Measurements from ENCODE around the gene AHCYL2.
A peak's percentile ranks its signal among the peaks of the same experiment; 100 is the strongest.

Gene AHCYL2

DNA sequence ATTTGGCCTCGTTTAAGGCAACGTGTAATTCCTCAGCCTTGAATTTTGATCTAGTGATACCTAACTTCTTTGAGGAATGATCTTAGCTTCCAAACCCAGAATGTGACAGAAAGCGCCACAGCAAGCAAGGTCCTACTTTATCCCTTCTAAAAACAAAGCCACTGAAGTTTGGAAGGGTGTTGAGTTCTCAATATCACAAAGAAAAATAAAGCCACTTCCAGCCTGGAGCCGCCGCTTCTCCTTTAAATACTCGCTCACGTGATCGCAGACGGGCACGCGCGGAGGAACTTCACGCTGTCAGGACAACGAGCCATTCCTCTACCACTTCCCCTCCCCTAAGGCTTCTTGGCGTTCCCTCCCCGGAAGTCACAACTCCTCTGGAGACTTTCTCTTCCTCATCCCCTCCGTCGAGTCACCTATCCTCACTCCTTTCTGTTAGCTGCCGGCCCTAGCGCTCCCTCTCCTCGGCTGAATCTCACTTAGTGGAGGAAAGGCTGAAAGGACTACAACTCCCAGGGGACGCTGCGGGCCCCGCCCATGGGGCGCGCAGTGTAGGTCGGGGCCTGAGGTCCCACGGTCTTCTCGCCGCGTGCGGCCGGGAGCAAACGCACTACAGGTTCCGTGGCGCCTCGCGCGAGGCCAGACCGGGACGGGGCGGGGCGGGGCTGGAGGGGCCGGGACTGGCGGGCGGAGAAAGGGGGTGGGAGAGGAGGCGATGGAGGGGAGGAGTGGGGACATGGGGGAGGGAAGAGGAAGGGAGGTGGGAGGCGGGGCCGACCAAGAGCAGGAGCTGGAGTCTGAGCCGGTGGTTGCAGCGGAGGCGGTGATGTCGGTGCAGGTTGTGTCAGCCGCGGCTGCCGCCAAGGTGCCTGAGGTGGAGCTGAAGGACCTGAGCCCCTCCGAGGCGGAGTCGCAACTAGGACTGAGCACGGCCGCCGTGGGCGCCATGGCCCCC lies at the start of gene AHCYL2:
AHCYL2 (plus strand) TSS at position 780 of the 955 bp plus-strand sequence.
- peak; percentile 88 to 95 for DNase-seq

DNA sequence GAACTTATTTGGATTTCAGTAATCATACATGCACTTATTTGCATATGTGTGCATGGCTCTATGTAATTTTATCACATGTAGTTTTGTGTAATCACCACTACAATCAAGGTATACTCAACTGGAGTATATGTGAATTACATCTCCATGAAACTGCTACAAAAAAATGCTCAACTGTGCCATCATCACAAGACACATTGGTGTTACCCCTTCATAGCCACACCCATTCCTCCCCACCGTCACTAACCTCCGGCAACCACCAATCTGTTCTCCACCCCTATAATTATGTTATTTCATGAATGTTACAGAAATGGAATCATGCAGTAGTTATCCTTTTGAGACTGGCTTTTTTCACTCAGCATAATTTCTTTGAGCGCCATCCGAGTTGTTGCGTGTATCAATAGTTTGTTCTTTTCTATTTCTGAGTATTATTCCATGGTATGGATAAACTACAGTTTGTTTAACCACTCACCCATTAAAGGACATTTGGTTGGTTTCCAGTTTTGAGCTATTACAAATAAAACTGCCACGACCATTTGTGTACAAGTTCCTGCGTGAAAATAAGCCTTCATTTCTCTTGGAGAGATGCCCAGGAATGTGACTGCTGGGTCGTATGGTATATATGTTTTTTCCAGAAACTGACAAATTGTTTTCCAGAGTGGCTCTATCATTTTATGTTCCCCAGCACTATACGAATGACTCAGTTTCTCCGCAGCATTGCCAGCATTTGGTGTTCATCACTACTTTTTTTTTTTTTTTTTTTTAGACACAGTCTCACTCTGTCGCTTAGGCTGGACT lies 47.7 kb upstream of the AHCYL2 start:
- no peak for DNase-seq

DNA sequence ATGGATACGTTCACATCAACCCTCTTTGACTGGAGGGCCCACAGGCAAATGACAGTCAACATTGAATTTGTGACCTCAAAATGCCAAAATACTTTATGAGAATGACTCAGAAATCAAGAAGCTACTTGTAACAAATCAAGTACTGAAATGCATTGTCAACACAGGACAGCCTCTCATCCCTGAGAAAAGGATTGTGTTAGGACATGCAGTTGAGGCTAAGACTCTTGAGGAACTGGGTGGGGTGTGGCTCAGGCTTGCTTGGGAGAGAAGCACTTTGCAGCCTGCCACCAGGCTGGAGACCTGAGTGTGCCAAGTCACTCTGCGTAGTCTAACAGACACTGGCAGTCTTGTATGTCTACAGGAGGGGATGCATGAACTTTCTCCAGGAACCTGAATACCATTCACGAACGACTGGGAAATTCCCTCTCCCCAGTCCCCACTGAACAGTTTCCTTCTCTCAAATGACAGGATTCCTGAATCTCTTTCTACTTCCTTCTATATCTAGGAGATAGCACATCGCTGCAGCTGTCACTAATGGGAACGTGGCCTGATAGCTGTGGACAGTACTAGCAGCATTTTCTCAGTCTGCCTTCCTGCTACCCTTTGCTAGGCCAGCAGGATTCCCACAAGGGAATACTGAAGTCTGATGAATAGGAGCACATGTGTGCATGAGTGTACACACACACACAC lies 39.7 kb upstream of the AHCYL2 start:
- DNase-seq: no peak

DNA sequence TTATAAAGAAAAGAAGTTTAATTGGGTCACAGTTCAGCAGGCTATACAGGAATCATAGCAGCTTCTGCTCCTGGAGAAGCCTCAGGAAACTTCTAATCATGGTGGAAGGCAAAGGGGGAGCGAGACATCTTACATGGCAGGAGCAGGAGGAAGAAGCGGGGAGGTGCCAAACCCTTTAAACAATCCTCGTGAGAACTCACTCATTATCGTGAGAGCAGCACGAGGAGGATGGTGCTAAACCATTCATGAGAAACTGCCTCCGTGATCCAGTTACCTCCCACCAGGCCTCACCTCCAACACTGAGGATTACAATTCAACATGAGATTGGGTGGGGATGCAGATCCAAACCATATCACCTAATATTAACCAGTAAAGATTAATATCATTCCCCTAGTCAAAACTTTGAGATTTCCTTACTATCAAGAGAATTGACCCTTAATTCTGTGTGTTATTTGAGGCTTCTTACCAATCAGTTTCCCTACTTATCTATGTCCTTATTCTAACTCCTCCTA lies 38.0 kb upstream of the AHCYL2 start:
- no peak for DNase-seq

DNA sequence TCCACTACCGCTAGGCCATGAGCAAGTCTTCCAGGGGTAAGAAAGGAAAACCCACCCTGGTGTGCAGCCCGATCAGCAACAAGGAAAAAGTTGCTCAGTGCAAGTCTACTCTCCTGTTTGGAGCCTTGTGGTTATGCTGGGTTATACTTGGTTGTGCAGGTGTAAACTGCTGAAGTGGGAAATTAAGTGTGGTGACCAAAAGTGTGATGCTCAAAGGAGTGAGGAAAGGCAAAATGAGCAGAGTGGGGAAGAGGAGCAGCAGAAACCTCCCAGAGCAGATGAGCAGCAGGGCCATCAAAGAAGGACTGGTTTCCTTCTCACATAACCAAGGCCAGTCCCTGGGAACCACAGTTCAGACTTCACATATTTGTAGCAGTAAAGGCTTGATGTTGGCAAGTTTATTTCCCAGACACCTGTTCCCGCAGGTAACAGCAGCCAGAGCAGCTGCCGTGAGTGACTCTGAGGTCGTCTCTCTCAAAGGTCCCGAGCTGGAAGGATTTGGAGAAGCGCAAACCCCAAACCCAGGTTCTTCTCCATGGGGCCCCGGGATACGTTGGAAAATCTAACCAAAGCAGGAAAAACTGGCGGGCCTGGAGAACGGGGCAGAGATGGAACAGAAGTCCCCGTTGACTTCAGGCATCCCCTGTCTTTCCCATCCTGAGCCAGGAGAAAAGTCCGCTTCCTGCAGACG lies 37.0 kb upstream of the AHCYL2 start:
- no peak for DNase-seq

DNA sequence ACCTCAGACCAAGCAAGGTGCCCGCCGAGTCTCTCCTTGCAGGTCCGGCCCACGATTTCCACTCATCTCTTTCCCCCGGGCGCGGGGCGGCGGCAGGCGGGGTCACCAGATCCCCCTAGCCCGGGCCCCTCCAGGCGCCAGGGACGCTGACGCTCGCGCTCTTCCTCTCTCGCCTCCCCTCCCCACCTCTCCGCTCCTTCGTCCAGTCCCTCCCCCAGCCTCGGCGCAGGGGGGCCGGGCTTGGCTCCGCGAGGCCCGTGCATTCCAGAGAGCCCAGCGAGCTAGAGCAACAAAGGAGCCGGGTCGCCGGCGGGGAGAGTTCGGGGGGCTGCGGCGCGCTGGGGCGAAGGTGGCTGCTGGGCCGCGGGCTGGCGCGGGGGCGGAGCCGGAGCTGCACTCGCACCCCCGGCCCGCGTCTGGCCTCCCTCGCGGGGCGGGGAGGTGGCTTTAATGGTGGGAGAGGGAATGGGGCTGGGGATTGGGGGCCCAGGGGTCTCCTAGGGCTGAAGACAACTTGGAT lies 36.4 kb upstream of the AHCYL2 start, which contains the start of gene SMO:
SMO (plus strand) TSS at position 262 of the 520 bp plus-strand sequence. CDS start 519 bp downstream, outside the sequence.
- peak in 1 of 2 experiments; percentile 26 for DNase-seq

DNA sequence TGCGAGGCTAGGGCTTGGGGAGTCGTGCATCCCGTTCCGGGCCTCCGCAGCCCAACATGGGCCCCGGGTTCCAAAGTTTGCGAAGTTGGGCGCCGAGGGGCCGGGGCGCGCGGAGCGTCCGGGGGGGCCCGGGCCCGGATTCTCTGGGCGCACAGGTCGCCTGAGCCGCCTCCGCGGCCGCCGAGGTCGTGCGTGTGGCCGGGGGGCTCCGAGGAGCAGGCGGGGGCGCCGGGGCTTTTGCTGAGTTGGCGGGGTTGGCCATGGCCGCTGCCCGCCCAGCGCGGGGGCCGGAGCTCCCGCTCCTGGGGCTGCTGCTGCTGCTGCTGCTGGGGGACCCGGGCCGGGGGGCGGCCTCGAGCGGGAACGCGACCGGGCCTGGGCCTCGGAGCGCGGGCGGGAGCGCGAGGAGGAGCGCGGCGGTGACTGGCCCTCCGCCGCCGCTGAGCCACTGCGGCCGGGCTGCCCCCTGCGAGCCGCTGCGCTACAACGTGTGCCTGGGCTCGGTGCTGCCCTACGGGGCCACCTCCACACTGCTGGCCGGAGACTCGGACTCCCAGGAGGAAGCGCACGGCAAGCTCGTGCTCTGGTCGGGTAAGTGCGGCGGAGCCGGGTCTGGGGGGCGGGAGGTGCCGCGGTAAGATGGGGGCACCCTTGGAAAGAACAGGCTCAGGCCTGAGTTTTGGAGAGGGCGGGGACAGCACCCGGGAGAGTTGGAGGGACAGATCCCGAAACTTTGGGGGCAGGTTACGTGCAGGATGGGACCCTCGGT lies 35.8 kb upstream of the AHCYL2 start:
- no peak for DNase-seq

GRCh38 chr7:129189661-129190310 lies 35.0 kb upstream of the AHCYL2 start:
- DNase-seq: no peak

- no peak for DNase-seq
Observed at GRCh38 chr7:129191272-129191671, 33.6 kb upstream of the AHCYL2 start.

- no peak for DNase-seq
Observed at GRCh38 chr7:129193892-129194291, 30.9 kb upstream of the AHCYL2 start.

DNA sequence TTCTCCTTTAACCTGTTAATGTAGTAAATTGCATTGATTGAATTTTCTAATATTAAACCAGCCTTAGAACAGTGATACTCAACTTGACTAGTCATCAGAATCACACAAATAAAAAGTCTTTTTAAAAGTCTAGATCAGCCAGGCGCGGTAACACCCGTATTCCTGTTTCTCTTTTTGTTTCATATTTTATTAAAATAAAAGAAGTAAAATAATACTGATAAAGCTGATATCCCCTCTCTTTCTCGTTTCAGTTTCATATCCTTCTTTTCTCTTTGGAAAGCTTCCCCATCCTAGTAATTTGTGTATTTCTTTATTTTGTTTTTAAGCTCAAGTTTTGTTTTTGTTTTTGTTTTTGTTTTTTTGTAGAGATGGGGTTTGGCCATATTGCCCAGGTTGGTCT lies 27.1 kb upstream of the AHCYL2 start:
- no peak for DNase-seq

- no peak for DNase-seq
Observed at GRCh38 chr7:129199406-129199805, 25.4 kb upstream of the AHCYL2 start.

DNA sequence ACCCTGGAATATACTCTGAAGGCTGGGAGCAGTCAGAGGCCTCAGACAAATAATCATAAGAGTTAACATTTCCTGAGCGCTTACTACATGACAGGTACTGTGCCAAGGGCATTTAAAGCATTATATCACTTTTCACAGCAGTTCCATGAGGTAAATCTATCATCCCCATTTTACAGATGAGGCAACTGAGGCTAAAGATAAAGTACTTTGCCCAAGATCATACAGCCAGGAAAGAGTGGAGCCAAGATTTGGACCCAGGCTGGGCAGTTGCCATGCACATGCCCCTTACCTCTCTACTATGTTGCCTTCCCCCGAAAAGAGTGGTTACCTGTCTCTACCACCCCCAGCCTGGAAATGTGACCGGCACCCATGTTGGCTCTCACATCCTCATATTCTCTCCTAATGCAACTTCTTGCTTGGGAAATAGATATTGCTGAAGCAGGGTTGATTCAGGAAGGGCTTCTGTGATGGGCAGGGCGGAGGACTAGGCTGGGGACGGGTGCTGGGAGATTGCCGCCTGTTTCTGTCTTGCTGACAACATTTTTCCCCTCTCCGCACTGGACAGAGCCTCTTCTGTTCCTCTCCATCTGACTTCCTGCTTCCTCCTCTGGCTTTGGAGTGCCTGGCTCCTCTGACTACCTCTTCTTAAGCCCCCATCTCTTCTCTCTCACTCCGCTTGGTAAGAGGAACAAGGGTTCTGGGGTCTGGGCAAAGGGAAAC lies 22.6 kb upstream of the AHCYL2 start:
- no peak for DNase-seq

DNA sequence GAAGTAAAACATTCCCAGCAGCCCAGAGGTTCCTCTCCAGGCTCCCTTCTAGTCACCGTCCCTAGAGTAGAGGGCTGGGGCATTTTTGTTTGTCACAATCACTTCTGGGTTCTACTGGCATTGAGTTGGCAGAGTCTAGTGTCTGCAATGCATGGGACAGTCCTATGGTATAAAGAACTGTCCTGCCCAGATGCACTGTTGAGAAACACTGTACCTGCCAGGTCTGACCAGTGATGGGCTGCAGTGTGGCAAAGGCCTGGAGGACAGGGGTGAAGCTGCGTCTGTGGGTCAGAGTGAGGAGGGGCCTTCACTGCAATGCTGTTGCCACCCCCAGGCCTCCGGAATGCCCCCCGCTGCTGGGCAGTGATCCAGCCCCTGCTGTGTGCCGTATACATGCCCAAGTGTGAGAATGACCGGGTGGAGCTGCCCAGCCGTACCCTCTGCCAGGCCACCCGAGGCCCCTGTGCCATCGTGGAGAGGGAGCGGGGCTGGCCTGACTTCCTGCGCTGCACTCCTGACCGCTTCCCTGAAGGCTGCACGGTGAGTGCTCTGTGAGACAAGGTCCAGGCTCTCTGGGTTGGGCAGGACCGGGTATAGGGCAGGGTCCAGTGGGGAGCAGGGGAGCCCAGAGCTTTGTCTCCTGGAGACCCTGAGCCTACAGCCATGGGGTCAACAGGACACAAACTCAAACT lies 21.6 kb upstream of the AHCYL2 start:
- DNase-seq: no peak

GRCh38 chr7:129205126-129205818 lies 19.6 kb upstream of the AHCYL2 start:
- DNase-seq: no peak

- DNase-seq: no peak
Observed at GRCh38 chr7:129205987-129206785, 18.6 kb upstream of the AHCYL2 start.

DNA sequence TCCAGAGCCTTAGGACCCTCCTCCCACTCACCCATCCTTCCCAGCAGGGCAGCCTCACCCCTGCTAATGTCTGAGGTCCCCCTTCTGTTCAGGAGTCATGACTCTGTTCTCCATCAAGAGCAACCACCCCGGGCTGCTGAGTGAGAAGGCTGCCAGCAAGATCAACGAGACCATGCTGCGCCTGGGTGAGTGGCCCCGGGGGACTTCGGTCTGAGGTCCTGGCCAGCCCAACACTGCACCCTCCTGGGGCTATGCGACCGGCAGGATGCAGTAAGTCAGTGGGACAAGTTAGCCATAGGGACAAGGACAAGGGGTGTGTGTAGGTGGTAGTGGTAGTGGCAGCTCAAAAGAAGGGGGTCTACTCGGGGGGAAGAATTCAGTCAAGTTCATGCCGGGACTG lies 16.2 kb upstream of the AHCYL2 start:
- DNase-seq: no peak
